GM19452 (cell line): ENCODE data around the gene PCNX1.
A peak's percentile ranks its signal among the peaks of the same experiment; 100 is the strongest.
"Not testable (repeated sequence)": the region's sequence is repeated elsewhere in the genome, so short reads cannot be mapped to it uniquely, and the experiment has no call there.

Experiments
- ATAC-seq: cut with Tn5 transposase; IDR thresholded peaks from one replicate; pipeline ENCODE4 v1.9.1; 2021; ENCODE audit not compliant: unreplicated experiment

PCNX1 gene

GRCh38 chr14:70907176-70907995 is at the start of gene PCNX1:
TSS of gene PCNX1 (plus strand) at chr14:70907459. CDS start at chr14:70907851, 392 bp downstream.
- peak; percentile 69 for ATAC-seq

GRCh38 chr14:70857496-70857890 is 49.8 kb upstream of the PCNX1 start:
- ATAC-seq = no peak

- no peak for ATAC-seq
These were observed 48.6 kb upstream of the PCNX1 start for GRCh38 chr14:70858641-70859040.

GRCh38 chr14:70866992-70867391 is 40.3 kb upstream of the PCNX1 start:
- ATAC-seq = not testable (repeated sequence)

GRCh38 chr14:70871001-70871400 is 36.3 kb upstream of the PCNX1 start:
- no peak for ATAC-seq

GRCh38 chr14:70871863-70872677 is 35.2 kb upstream of the PCNX1 start:
- ATAC-seq = no peak

GRCh38 chr14:70872678-70873020 is 34.6 kb upstream of the PCNX1 start:
- no peak for ATAC-seq

- ATAC-seq = no peak
These were observed 33.6 kb upstream of the PCNX1 start for GRCh38 chr14:70873627-70874026.

GRCh38 chr14:70875811-70876460 is 31.3 kb upstream of the PCNX1 start:
- ATAC-seq = not testable (repeated sequence)

- no peak for ATAC-seq
These were observed 27.8 kb upstream of the PCNX1 start for GRCh38 chr14:70879448-70879847.

- not testable (repeated sequence) for ATAC-seq
These were observed 26.4 kb upstream of the PCNX1 start for GRCh38 chr14:70880888-70881287.

- ATAC-seq = peak; percentile 66
These were observed 25.6 kb upstream of the PCNX1 start for GRCh38 chr14:70881549-70882177.

- ATAC-seq = no peak
These were observed 24.3 kb upstream of the PCNX1 start for GRCh38 chr14:70882776-70883492.

GRCh38 chr14:70884595-70885342 is 22.5 kb upstream of the PCNX1 start:
- no peak for ATAC-seq

- ATAC-seq = no peak
These were observed 21.8 kb upstream of the PCNX1 start for GRCh38 chr14:70885343-70886022.

GRCh38 chr14:70886421-70887206 is 20.6 kb upstream of the PCNX1 start:
- peak; percentile 36 for ATAC-seq

- peak; percentile 41 for ATAC-seq
These were observed 20.0 kb upstream of the PCNX1 start for GRCh38 chr14:70887207-70887681.
